ENCODE data around the gene CXADR.

The CXADR gene

GRCh38 chr21:17583898-17584297 lies 71.1 kb downstream of the CXADR start:
- no peak for TF ChIP-seq CTCF (conservative IDR thresholded peaks at IDR 0.05; ENCODE audit: control insufficient read depth, insufficient read depth, low read depth, low read length)
- H3K4me3 ChIP-seq (ENCODE audit: control insufficient read depth, low read depth, low read length): no peak overlapping the region
- DNase-seq (ENCODE audit: low read depth): no peak

- peak; percentile 70 for DNase-seq (ENCODE audit: low read depth)
- no peak overlapping the region for H3K4me3 ChIP-seq (ENCODE audit: control insufficient read depth, low read depth, low read length)
- TF ChIP-seq CTCF (conservative IDR thresholded peaks at IDR 0.05; ENCODE audit: control insufficient read depth, insufficient read depth, low read depth, low read length): peak; percentile 65
These were observed 73.1 kb downstream of the CXADR start for GRCh38 chr21:17585875-17586450.

GRCh38 chr21:17590430-17590829 lies 77.6 kb downstream of the CXADR start:
- peak; percentile 54 for DNase-seq (ENCODE audit: low read depth)
- TF ChIP-seq CTCF (conservative IDR thresholded peaks at IDR 0.05; ENCODE audit: control insufficient read depth, insufficient read depth, low read depth, low read length): no peak
- H3K4me3 ChIP-seq (ENCODE audit: control insufficient read depth, low read depth, low read length): no peak overlapping the region

GRCh38 chr21:17597680-17598079 lies 84.8 kb downstream of the CXADR start:
- no peak for TF ChIP-seq CTCF (conservative IDR thresholded peaks at IDR 0.05; ENCODE audit: control insufficient read depth, insufficient read depth, low read depth, low read length)
- no peak for DNase-seq (ENCODE audit: low read depth)
- H3K4me3 ChIP-seq (ENCODE audit: control insufficient read depth, low read depth, low read length): no peak overlapping the region

GRCh38 chr21:17598437-17598836 lies 85.6 kb downstream of the CXADR start:
- no peak overlapping the region for H3K4me3 ChIP-seq (ENCODE audit: control insufficient read depth, low read depth, low read length)
- DNase-seq (ENCODE audit: low read depth): no peak
- TF ChIP-seq CTCF (conservative IDR thresholded peaks at IDR 0.05; ENCODE audit: control insufficient read depth, insufficient read depth, low read depth, low read length): no peak

GRCh38 chr21:17602874-17603273 lies 90.0 kb downstream of the CXADR start:
- no peak for TF ChIP-seq CTCF (conservative IDR thresholded peaks at IDR 0.05; ENCODE audit: control insufficient read depth, insufficient read depth, low read depth, low read length)
- no peak overlapping the region for H3K4me3 ChIP-seq (ENCODE audit: control insufficient read depth, low read depth, low read length)
- DNase-seq (ENCODE audit: low read depth): peak; percentile 74

GRCh38 chr21:17607684-17608083 lies 94.8 kb downstream of the CXADR start:
- DNase-seq (ENCODE audit: low read depth): no peak
- no peak overlapping the region for H3K4me3 ChIP-seq (ENCODE audit: control insufficient read depth, low read depth, low read length)
- no peak for TF ChIP-seq CTCF (conservative IDR thresholded peaks at IDR 0.05; ENCODE audit: control insufficient read depth, insufficient read depth, low read depth, low read length)

Data from fibroblast of mammary gland (primary cell).